HG03095 (cell line): ENCODE data around the gene PLEKHG5.
"Not testable (repeated sequence)": the region's sequence is repeated elsewhere in the genome, so short reads cannot be mapped to it uniquely, and the experiment has no call there.

Experiments used
- ATAC-seq: cut with Tn5 transposase; IDR thresholded peaks from one replicate; pipeline ENCODE4 v1.9.1; 2021; ENCODE audit warnings: moderate library complexity; ENCODE audit not compliant: unreplicated experiment

Gene PLEKHG5

GRCh38 chr1:6464514-6464836, 27.0 kb downstream of the PLEKHG5 start:
- ATAC-seq = no peak

GRCh38 chr1:6463120-6463412, 28.4 kb downstream of the PLEKHG5 start:
- ATAC-seq = no peak

GRCh38 chr1:6462412-6463119, 28.9 kb downstream of the PLEKHG5 start:
- ATAC-seq = no peak

- ATAC-seq = no peak
Observed at GRCh38 chr1:6461538-6462411, 29.7 kb downstream of the PLEKHG5 start.

GRCh38 chr1:6461051-6461530, 30.4 kb downstream of the PLEKHG5 start:
- ATAC-seq = no peak

- ATAC-seq = no peak
Observed at GRCh38 chr1:6460301-6461050, 31.0 kb downstream of the PLEKHG5 start.

GRCh38 chr1:6459850-6460265, 31.6 kb downstream of the PLEKHG5 start:
- ATAC-seq = no peak

GRCh38 chr1:6456800-6457466, 34.5 kb downstream of the PLEKHG5 start:
- no peak for ATAC-seq

- ATAC-seq = not testable (repeated sequence)
Observed at GRCh38 chr1:6455752-6456520, 35.5 kb downstream of the PLEKHG5 start.

- no peak for ATAC-seq
Observed at GRCh38 chr1:6454856-6455751, 36.4 kb downstream of the PLEKHG5 start.

- not testable (repeated sequence) for ATAC-seq
Observed at GRCh38 chr1:6453895-6454855, 37.3 kb downstream of the PLEKHG5 start.

- ATAC-seq = no peak
Observed at GRCh38 chr1:6450943-6451373, 40.5 kb downstream of the PLEKHG5 start.

GRCh38 chr1:6450486-6450885, 41.0 kb downstream of the PLEKHG5 start:
- ATAC-seq = not testable (repeated sequence)

- ATAC-seq = no peak
Observed at GRCh38 chr1:6450005-6450450, 41.4 kb downstream of the PLEKHG5 start.

- no peak for ATAC-seq
Observed at GRCh38 chr1:6448749-6449631, 42.5 kb downstream of the PLEKHG5 start.

GRCh38 chr1:6447818-6448748, 43.4 kb downstream of the PLEKHG5 start:
- no peak for ATAC-seq
